ENCODE results near the gene PKMYT1. TPM values are rescaled to one million over a fixed set of nuclear protein-coding genes. Genes with fewer than 3 reads are reported as not detected.

PKMYT1 gene
- total RNA-seq, 2 experiments from 2014 or later = 101 to 117 TPM

GRCh38 chr16:2981899-2982250, 1.6 kb upstream of the PKMYT1 start:
- intact Hi-C loops (cut with DNase I, micrococcal nuclease) = loop anchor here in 1 of 2 experiments (5.0 kb wide), 1 partner anchor 125 kb away; no protein-coding TSS in a partner anchor
- CTCF ChIA-PET = interaction anchor here (0.7 to 0.9 kb wide), 3 partner anchors 20 to 50 kb away, joined by 3 read pairs; no protein-coding TSS in a partner anchor
- peaks cover 22% of the 10 kb centered on the region for H3K36me3 Mint-ChIP-seq (ENCODE audit: low read depth)
- POLR2A ChIA-PET = no interaction called here
- peak overlapping the region; percentile 87 for H3K4me3 Mint-ChIP-seq
- peak overlapping the region; percentile 82 for H3K27ac Mint-ChIP-seq
- H3K27me3 Mint-ChIP-seq = peaks cover 2% of the 10 kb centered on the region
- ATAC-seq = no peak
- no peaks in the 10 kb centered on the region for H3K9me3 Mint-ChIP-seq (ENCODE audit: low read depth)
- no peak for DNase-seq
- H3K4me1 Mint-ChIP-seq = peaks cover 6% of the 10 kb centered on the region

- ATAC-seq (no peak), DNase-seq (no peak)
- POLR2A ChIA-PET = no interaction called here
- intact Hi-C loops (cut with DNase I, micrococcal nuclease) = loop anchor here in 1 of 2 experiments (5.0 kb wide), 1 partner anchor 126 kb away; no protein-coding TSS in a partner anchor
- Mint-ChIP-seq H3K4me1 (peaks cover 6% of the 10 kb centered on the region), H3K4me3 (peak overlapping the region; percentile 87), H3K27me3 (peaks cover 2% of the 10 kb centered on the region), H3K9me3 (ENCODE audit: low read depth) (no peaks in the 10 kb centered on the region), H3K27ac (peak overlapping the region; percentile 84), H3K36me3 (ENCODE audit: low read depth) (peaks cover 23% of the 10 kb centered on the region)
- CTCF ChIA-PET = interaction anchor here (0.7 to 1.7 kb wide), 5 partner anchors 12 to 51 kb away, joined by 3 to 7 read pairs (median 3); partner anchors contain the start of gene PAQR4
Measured at GRCh38 chr16:2981177-2981898, 1.1 kb upstream of the PKMYT1 start.

GRCh38 chr16:2979669-2980226, 498 bp downstream of the PKMYT1 start:
- Mint-ChIP-seq H3K36me3 (ENCODE audit: low read depth) (peaks cover 29% of the 10 kb centered on the region), H3K4me3 (peak overlapping the region; percentile 87), H3K27me3 (peaks cover 2% of the 10 kb centered on the region), H3K4me1 (peaks cover 6% of the 10 kb centered on the region), H3K9me3 (ENCODE audit: low read depth) (no peaks in the 10 kb centered on the region), H3K27ac (peak overlapping the region; percentile 74)
- DNase-seq (peak; percentile 55), ATAC-seq (peak; percentile 5)
- intact Hi-C loops (cut with DNase I, micrococcal nuclease) = loop anchor here (1.0 to 5.0 kb wide), 11 partner anchors 9 to 258 kb away; partner anchors contain the start of genes FLYWCH1 (in 1 of the 2), PAQR4 (in 1 of the 2), SRRM2 (in 1 of the 2) and THOC6 (in 1 of the 2)
- ChIA-PET CTCF (interaction anchor here (0.8 to 1.7 kb wide), 4 partner anchors 10 to 140 kb away, joined by 3 to 7 read pairs (median 4); no protein-coding TSS in a partner anchor), POLR2A (interaction anchor here (0.6 to 1.2 kb wide), 2 partner anchors 8 to 111 kb away, joined by 5 read pairs; no protein-coding TSS in a partner anchor)

DNA sequence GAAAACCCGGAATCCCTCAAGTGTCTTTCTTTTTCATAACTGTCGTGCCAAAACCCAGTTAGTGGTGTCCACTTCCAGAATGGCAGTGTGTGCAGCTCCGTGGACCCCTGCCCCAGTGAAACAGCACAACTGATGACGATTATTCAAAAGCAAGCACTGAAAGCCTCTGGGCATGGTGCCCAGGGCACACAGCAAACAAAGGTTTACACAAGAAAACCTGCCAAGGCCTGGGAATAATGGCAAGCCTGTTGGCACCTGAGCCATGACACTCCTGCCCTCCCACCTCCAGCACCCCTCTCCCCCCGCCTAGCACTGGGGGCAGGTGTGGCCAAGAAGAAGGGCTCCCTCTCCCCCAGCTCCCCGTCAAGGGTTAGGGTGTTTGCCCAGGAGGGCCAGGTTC, 2.8 kb downstream of the PKMYT1 start:
- no peaks in the 10 kb centered on the region for H3K9me3 Mint-ChIP-seq (ENCODE audit: low read depth)
- peaks cover 2% of the 10 kb centered on the region for H3K27me3 Mint-ChIP-seq
- intact Hi-C loops (cut with DNase I, micrococcal nuclease) = no loop called here
- H3K4me3 Mint-ChIP-seq = no peak overlapping the region
- CTCF ChIA-PET = interaction anchor here (0.9 to 1.3 kb wide), 3 partner anchors 17 to 66 kb away, joined by 3 to 5 read pairs (median 4); partner anchors contain the start of gene FLYWCH1
- ATAC-seq (no peak), DNase-seq (no peak)
- POLR2A ChIA-PET = interaction anchor here (0.9 to 1.1 kb wide), 2 partner anchors 8 to 71 kb away, joined by 3 read pairs; partner anchors contain the start of gene PAQR4
- H3K4me1 Mint-ChIP-seq = peaks cover 3% of the 10 kb centered on the region
- no peak overlapping the region for H3K27ac Mint-ChIP-seq
- H3K36me3 Mint-ChIP-seq (ENCODE audit: low read depth) = peaks cover 38% of the 10 kb centered on the region

DNA sequence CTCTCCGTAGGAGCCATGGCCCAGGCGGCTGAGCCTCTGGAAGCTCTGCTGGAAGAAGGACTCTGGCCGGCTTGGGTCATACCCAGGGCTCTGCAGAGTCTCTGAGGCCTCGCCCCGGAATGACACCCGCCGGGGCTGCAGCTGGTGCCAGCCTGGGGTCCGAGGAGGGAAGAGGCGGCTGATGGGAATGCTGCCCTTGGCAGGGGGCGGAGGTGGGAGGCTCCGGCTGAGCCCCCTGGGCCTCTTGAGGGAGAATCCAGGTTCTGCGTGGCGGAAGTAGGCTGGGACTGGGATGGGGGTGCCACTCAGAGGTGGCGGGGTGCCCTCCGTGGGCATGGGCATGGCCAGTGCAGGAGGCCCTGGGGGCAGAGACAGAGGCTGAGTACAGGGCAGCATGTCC, 3.6 kb downstream of the PKMYT1 start:
- CTCF ChIA-PET = interaction anchor here (0.9 to 1.1 kb wide), 2 partner anchors 52 to 65 kb away, joined by 3 to 5 read pairs; partner anchors contain the start of gene FLYWCH1
- POLR2A ChIA-PET = interaction anchor here (0.9 kb wide), 1 partner anchor 70 kb away, joined by 3 read pairs; no protein-coding TSS in a partner anchor
- no peaks in the 10 kb centered on the region for H3K9me3 Mint-ChIP-seq (ENCODE audit: low read depth)
- ATAC-seq (no peak), DNase-seq (no peak)
- no peak overlapping the region for H3K4me3 Mint-ChIP-seq
- H3K4me1 Mint-ChIP-seq = peaks cover 1% of the 10 kb centered on the region
- H3K27me3 Mint-ChIP-seq = peaks cover 1% of the 10 kb centered on the region
- intact Hi-C loops (cut with DNase I, micrococcal nuclease) = no loop called here
- peaks cover 41% of the 10 kb centered on the region for H3K36me3 Mint-ChIP-seq (ENCODE audit: low read depth)
- no peak overlapping the region for H3K27ac Mint-ChIP-seq

DNA sequence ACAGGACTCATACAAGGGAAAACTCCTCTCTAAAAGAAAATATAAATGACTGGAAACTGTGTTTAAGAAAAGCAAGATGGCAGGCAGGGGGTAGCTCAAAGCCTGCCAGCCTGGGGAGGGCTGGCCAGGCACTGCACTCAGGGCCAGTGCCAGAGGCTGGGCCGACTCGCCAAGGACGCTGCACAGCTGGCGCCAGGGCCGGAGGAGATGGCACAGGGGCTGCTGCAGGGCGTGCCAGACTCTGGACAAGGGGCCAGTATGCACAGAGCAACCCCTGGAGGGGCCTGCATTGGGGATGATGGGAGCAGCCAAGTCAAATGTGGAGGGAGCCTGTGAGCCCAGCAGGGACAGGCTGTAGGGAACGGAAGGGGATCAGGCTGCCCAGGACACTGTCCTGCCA, 4.0 kb downstream of the PKMYT1 start:
- Mint-ChIP-seq H3K4me1 (peaks cover under 1% of the 10 kb centered on the region), H3K4me3 (no peak overlapping the region), H3K27ac (no peak overlapping the region), H3K36me3 (ENCODE audit: low read depth) (peaks cover 43% of the 10 kb centered on the region), H3K27me3 (no peaks in the 10 kb centered on the region), H3K9me3 (ENCODE audit: low read depth) (no peaks in the 10 kb centered on the region)
- ChIA-PET POLR2A (no interaction called here), CTCF (no interaction called here)
- intact Hi-C loops (cut with DNase I, micrococcal nuclease) = no loop called here
- ATAC-seq = no peak
- no peak for DNase-seq

DNA sequence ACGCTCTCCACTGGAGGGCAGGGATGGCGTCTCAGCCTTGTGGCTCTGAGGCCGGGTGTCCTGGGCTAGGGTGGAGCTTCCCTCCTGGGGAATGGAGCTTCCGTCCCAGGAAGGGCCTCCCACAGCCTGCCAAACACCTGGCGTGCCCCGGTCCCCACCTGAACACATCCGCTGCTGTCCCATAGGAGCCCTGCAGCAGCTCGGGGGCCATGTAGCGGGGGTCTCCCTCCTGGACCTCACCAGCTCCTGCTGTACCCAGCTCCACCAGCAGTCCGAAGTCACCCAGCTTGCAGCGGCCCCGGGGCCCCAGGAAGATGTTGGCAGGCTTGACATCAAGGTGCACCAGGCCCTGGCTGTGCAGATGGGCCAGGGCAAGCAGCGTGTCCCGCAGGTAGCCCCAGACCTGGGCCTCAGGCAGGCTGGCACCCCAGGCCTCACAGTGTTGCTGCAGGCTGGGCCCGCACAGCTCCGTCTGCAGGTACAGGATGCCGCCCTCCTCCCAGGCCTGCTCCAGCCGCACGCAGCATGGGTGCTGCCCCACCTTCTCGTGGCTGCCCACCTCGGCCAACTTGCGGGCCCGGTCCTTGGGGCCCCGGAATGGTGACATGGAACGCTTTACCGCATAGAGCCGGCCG, 5.0 kb downstream of the PKMYT1 start:
- H3K4me3 Mint-ChIP-seq = no peak overlapping the region
- peaks cover 8% of the 10 kb centered on the region for H3K4me1 Mint-ChIP-seq
- ChIA-PET POLR2A (no interaction called here), CTCF (interaction anchor here (0.6 to 1.1 kb wide), 2 partner anchors 9 to 29 kb away, joined by 3 read pairs; no protein-coding TSS in a partner anchor)
- no peak for ATAC-seq
- H3K9me3 Mint-ChIP-seq (ENCODE audit: low read depth) = no peaks in the 10 kb centered on the region
- DNase-seq = no peak
- H3K36me3 Mint-ChIP-seq (ENCODE audit: low read depth) = peaks cover 45% of the 10 kb centered on the region
- H3K27me3 Mint-ChIP-seq = no peaks in the 10 kb centered on the region
- intact Hi-C loops (cut with DNase I, micrococcal nuclease) = no loop called here
- H3K27ac Mint-ChIP-seq = no peak overlapping the region

GRCh38 chr16:2974319-2975056, 5.8 kb downstream of the PKMYT1 start:
- Mint-ChIP-seq H3K27ac (no peak overlapping the region), H3K27me3 (no peaks in the 10 kb centered on the region), H3K36me3 (ENCODE audit: low read depth) (peaks cover 42% of the 10 kb centered on the region), H3K4me1 (peaks cover 8% of the 10 kb centered on the region), H3K9me3 (ENCODE audit: low read depth) (no peaks in the 10 kb centered on the region), H3K4me3 (no peak overlapping the region)
- CTCF ChIA-PET = interaction anchor here (0.6 to 1.1 kb wide), 3 partner anchors 10 to 53 kb away, joined by 3 read pairs; no protein-coding TSS in a partner anchor
- intact Hi-C loops (cut with DNase I, micrococcal nuclease) = loop anchor here in 1 of 2 experiments (5.0 kb wide), 1 partner anchor 48 kb away; the partner anchor contains the start of genes HCFC1R1, THOC6 and TNFRSF12A
- DNase-seq (no peak), ATAC-seq (no peak)
- POLR2A ChIA-PET = no interaction called here

DNA sequence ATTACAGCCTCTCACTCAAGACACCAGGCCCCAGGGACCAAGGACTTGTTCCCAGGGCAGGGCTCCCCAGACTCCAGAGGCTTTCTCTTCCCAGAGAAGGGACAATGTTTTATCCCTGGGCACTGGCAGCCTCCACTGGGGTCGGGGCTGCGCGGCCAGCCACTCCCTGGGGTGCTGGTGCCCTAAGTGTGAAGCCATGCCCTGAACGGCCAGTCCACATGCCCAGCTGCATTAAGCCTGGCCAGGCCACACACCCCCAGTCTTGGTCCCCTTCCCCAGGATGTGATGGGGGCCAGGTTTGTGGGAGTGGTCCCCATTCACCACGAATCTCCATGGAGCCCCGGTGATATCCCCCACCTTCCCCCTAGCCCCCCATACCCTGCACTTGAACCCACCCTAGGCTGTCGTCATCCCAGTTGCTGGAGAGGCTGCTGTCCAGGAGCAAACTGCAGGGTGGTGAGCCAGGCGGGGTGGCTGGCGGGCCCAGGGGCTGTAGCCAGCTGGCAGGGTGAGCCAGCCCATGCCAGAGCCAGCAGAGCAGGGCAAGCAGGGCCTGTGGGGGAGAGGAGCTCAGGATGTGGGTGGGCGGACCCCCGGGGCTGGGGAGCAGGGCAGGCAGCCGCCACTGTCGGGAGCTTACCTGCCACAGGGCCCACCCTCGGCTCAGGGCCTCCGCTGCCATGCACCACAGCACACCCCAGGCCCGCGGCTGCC, 6.5 kb downstream of the PKMYT1 start:
- Mint-ChIP-seq H3K4me3 (no peak overlapping the region), H3K9me3 (ENCODE audit: low read depth) (no peaks in the 10 kb centered on the region), H3K27me3 (no peaks in the 10 kb centered on the region), H3K36me3 (ENCODE audit: low read depth) (peaks cover 39% of the 10 kb centered on the region), H3K4me1 (peaks cover 10% of the 10 kb centered on the region), H3K27ac (no peak overlapping the region)
- DNase-seq (no peak), ATAC-seq (no peak)
- CTCF ChIA-PET = interaction anchor here (1.1 kb wide), 1 partner anchor 54 kb away, joined by 3 read pairs; no protein-coding TSS in a partner anchor
- POLR2A ChIA-PET = interaction anchor here (0.5 kb wide), 1 partner anchor 188 kb away, joined by 3 read pairs; no protein-coding TSS in a partner anchor
- intact Hi-C loops (cut with DNase I, micrococcal nuclease) = loop anchor here in 1 of 2 experiments (5.0 kb wide), 1 partner anchor 49 kb away; the partner anchor contains the start of genes HCFC1R1, THOC6 and TNFRSF12A

DNA sequence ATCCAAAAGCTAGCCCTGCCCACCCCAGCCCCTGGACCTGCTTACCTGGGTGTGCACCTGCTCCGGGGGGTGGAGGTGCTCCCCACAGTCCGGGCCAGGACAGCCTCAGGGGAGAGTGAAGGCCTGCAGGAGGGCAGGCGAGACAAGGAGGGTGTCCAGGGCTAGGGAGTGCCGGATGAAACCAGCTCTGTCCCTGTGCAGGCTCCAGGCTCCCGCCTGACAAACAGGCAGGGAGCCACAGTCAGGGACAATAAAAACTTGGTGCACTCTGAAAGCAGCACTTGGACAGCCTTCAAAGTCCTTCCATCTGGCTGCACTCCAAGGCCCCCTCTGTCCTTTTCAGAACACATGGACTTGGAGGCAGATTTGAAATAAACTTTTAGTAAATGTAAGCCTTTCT, 7.2 kb downstream of the PKMYT1 start:
- ChIA-PET POLR2A (interaction anchor here (0.5 kb wide), 1 partner anchor 189 kb away, joined by 3 read pairs; no protein-coding TSS in a partner anchor), CTCF (interaction anchor here (0.8 to 1.6 kb wide), 3 partner anchors 11 to 178 kb away, joined by 3 to 7 read pairs (median 3); no protein-coding TSS in a partner anchor)
- DNase-seq (no peak), ATAC-seq (no peak)
- Mint-ChIP-seq H3K36me3 (ENCODE audit: low read depth) (peaks cover 37% of the 10 kb centered on the region), H3K9me3 (ENCODE audit: low read depth) (no peaks in the 10 kb centered on the region), H3K27ac (no peak overlapping the region), H3K4me1 (peaks cover 17% of the 10 kb centered on the region), H3K27me3 (peaks cover 5% of the 10 kb centered on the region), H3K4me3 (no peak overlapping the region)
- intact Hi-C loops (cut with DNase I, micrococcal nuclease) = loop anchor here in 1 of 2 experiments (5.0 kb wide), 1 partner anchor 49 kb away; the partner anchor contains the start of genes HCFC1R1, THOC6 and TNFRSF12A
